Right lobe of liver (tissue), 4 donors: ENCODE results near the gene CCL21.

Experiments used
- CTCF ChIP-seq, 4 donors: fragments of 200-600 bp in 3 of 4; fragments of 450-650 bp in 1 of 4; IDR thresholded peaks; one replicate each; pipeline versions ENCODE4 v1.5.1 to v1.8.0; 2016 to 2022; ENCODE audit warnings: antibody characterized with exemption in 4 of 4, mild to moderate bottlenecking in 2 of 4
- POLR2A ChIP-seq: fragments of 450-650 bp; IDR thresholded peaks from one replicate; pipeline ENCODE4 v1.6.1; 2017; ENCODE audit warnings: antibody characterized with exemption, mild to moderate bottlenecking
- donor health status: DM: no; HTN: no; CAD: no.
- donor health status: DM: no; HTN: no; CAD: no.
- donor health status: DM: no; HTN: yes; CAD: no.

DNA sequence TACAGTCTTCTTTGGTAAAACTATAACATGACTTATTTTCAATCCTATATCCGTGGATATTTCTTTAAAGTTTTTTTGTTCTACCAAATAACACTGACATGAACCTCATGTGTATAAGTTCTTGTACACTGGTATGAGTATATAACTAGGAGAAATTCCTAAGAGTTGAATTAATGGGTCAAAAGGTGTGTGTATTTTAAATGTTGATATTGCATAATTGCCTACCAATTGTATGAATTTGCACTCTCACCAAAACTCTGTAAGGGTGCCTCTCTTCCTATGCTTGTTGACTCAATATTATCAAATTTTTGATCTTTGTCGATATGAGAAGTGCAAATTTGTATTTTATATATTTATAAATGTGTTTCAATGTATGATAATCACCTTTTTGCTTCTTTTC lies 22.9 kb upstream of the CCL21 start:
- TF ChIP-seq CTCF (IDR thresholded peaks at IDR 0.05) (no peak), POLR2A (no peak)
